CD4-positive, alpha-beta T cell treated with Interleukin-17A for 4 hours (primary cell): ENCODE data around the gene IL31.
"Not testable (repeated sequence)": the region's sequence is repeated elsewhere in the genome, so short reads cannot be mapped to it uniquely, and the experiment has no call there.

Source experiments
- DNase-seq: peaks from one replicate; pipeline ENCODE4 v3.0.0-alpha.2; 2020; ENCODE audit warnings: mixed read lengths

IL31 gene

DNA sequence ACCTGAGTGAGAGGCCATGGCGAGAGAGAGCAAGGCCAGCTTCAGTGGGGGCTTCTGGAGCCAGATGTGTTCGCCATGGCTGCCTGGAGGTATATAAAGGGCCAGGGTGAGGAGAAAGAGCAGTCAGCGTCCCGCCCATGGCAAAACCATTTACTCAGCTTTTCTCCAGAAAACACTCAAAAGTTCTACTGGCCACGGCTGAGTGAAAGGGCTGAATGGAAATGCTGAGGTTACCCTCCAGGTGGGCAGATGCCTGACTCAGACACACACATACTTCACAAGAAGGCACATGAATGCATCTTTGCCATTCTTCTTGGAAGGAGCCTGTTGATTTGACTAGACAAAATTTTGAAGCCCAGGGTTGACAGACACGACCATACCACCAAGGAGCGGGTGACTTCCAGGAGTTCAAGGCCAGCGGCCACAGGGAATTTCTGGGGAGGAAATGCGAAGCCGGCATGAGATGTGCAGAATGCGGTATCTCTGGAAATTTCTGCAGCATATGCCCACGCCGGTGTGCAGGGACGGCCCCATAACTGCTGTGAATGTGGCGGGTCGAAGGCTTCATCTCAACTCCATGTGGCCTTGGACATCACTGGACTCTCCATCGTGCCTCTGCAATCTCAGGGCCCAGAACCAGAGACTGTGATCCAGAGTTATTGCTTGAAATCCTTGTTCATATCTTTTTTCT is at the start of gene IL31:
TSS of gene IL31 (minus strand) at position 67 of the 691 bp plus-strand sequence. CDS start at position 18, 49 bp downstream.
- DNase-seq: no peak

DNA sequence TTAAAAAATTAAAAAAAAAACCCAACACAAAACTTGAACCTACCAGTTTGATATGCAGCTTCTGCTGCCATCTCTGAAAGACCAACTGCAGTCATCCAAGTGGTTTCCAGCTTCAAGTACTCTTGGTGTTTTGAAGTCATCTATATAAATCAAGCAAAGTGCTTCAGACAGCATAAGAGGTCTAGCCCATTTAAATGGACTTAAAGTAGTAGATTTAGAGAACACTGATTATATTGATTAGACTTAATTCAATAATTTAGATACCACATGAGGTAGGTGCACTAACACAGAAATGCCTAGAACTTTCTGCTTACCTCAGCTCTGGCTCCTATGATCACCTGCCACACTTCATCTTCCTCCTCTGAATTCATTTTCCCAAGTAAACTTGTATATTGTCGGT is 42.4 kb upstream of the IL31 start:
- no peak for DNase-seq

GRCh38 chr12:122215771-122216170 is 41.8 kb upstream of the IL31 start:
- no peak for DNase-seq

DNA sequence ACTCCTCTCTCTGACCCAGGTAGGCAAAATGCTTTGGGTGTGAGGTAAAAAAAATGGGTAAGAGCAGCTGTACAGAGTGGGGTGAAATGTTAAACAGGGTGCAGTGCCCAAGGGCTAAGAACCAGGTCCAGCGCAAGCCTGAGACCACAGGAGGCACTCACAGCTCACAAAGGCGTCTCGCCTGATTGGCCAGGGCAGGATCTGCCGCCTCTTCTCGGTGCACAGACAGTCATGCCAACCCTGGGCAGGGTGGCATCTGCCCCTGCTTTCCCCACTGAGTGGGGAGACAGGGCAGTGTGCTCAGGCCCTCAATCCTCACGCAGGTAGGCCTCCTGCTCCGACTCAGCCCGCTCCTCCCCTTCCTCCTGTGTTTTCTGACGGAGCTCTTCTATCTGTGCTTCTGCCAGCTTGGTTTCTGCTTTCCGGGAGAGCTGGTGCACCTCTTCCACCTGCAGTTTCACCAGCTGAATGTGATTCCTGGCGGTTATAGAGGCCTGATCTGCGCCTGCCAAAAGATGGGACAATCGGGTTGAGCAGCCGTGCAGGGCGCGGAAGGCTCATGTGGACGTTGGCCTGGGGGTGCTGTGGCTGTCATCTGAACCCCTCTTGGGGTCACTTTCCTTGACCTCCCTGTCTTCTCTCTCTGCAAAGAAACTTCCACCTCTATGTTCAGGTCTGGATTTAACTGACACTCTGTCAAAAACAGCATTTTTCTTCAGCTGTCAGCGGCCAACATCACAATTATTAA is 34.2 kb upstream of the IL31 start:
- no peak for DNase-seq

DNA sequence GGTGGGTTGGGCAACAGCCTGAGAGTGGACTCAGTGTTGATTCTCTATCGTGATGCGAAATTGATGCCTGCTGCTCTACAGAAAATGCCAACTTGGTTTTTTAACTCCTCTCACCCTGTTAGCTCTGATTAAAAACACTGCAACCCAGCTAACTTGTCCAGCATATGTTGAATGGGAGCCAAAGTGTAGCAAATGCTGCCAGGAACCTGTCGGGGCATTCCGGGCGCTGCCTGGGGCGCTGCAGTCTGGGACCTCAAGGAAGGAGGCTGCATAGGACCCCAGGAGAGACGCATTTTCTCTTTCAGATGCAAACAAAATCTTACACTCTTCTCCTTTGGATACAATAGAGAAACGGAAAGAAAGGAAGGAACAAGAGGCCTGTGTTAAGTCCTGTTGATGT is 33.4 kb upstream of the IL31 start:
- DNase-seq: no peak

GRCh38 chr12:122206976-122207375 is 33.0 kb upstream of the IL31 start:
- DNase-seq: no peak

- DNase-seq: no peak
Measured at GRCh38 chr12:122206111-122206881, 32.3 kb upstream of the IL31 start.

- no peak for DNase-seq
Measured at GRCh38 chr12:122205053-122205925, 31.3 kb upstream of the IL31 start.

GRCh38 chr12:122204167-122205052 is 30.4 kb upstream of the IL31 start:
- DNase-seq: peak; percentile 50

GRCh38 chr12:122203301-122204166 is 29.5 kb upstream of the IL31 start, which contains the start of gene B3GNT4:
Gene B3GNT4 (plus strand): TSS chr12:122203709. CDS start chr12:122204619, 910 bp downstream.
- DNase-seq: peak; percentile 87

GRCh38 chr12:122202811-122203210 is 28.8 kb upstream of the IL31 start:
- not testable (repeated sequence) for DNase-seq

DNA sequence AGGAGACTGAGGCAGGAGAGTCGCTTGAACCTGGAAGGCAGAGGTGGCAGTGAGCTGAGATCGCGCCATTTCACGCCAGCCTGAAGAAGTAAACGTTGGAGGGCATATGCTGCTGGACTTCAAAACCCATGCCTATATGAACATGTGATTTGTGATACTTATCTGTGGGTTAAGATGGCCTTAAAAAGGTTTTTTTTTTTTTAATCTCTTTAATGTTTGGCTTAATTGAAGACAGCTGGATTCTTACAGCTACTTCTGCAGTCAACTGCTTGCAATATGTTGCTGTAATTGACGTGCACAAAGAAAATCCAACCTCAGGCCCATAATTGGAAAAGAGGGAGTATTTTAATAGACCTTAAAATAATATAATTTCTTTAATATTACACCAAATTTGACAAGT is 28.0 kb upstream of the IL31 start:
- no peak for DNase-seq

DNA sequence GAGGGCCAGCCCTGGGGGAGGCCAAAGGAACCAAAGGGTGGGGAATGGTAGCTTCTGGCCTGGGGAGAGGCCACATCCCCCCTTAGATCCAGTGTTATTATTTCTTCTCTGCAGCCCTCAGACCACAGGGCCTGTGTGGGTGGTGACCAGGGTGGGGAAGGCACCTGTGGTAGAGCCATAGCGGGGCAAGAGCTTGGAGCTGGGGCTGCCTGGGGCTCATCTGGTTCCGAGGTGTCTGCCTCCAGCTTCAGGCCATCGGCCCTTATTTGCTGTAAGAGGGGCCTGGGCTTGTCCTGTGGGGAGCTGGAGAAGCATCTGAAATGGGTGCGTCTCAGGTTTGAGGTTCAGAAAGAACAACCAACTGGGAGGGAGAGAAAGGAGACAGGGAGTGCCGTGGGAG is 27.4 kb upstream of the IL31 start:
- DNase-seq: no peak

DNA sequence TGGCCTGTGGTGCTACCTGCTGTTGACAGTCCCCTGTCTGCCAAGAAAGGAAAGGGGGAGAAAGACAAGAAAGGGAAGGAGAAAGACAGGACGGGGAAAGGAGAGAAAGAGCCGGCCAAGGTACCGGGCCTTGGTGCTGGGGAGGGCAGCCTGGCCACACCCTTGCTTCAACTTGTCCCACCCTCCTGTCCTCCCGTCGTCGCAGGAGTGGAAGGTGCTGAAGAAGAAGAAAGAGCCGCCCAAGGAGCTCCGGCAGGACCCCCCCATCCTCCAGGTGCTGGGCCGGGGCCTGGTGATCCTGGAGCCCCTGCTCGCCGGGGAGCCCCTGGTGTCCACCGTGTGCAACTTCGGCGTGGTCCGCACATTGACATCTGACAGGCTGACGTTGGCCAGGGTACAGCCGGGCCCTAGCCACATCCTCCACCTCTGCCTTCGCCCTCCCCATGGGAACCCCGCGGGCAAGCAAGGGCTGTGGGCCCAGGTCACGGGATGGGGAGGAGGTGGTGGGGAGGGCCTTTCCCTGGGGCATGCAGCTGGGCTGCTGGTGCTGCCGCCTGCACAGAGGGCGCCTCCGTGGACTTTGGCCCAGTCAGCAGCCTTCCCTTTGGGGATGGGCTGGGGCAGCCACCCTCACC is 26.6 kb upstream of the IL31 start:
- no peak for DNase-seq

DNA sequence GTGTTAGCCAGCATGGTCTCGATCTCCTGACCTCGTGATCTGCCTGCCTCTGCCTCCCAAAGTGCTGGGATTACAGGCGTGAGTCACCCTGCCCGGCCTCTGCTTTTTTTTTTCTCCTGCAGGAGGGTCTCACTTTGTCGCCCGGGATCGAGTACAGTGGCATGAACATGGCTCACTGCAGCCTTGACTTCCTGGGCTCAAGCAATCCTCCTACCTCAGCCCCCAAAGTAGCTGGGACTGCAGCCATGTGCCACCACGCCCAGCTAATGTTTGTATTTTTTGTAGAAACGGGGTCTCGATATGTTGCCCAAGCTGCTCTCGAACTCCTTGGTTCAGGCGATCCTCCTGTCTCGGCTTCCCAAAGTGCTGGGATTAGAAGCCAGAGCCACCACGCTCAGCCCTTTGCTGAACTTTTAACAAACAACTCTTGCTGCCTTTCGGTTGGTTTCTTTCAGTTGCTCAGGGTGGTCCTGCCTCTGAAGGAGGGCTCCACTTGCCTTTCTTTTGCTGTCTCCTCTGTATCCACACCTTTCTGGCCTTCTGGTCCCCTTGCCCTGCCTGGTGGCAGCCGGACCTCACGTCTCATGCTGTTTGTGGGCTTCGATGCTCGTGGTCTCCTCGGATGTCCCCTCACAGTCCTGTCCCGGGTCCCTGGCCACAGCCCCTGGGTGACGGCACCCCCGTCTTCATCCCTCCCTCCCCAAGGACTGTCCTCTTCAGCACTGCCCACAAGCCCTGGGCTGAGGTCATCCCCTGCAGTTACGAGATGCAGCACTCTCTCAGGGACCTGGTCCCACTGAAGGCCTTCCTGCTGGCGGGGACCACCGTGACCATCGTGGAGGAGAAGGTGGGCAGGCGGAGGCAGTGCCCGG is 25.7 kb upstream of the IL31 start:
- DNase-seq: no peak

GRCh38 chr12:122197612-122197966 is 23.6 kb upstream of the IL31 start:
- no peak for DNase-seq

GRCh38 chr12:122195405-122195804 is 21.4 kb upstream of the IL31 start:
- DNase-seq: no peak

DNA sequence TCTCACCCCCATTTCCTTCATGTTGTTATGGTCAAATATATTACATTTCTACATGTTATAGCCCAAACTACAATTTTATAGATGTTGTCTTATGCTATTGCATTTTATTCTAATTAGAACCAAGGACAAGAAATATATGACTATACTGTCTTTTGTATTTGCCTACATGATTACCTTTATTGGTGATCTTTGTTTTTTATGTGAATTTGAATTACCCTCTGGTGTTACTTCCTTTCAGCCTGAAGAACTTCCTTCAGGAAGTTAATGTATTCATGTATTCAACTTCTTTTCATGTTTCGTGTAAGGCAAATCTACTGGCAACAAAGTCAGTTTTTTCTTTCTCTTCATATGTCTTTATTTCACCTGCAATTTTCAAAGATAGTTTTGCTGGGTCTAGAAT is 20.8 kb upstream of the IL31 start:
- no peak for DNase-seq

- DNase-seq: no peak
Measured at GRCh38 chr12:122192441-122192840, 18.4 kb upstream of the IL31 start.
